Left colon (tissue), 2 donors: ENCODE results near the gene ZBTB49. TPM values are rescaled to one million over a fixed set of nuclear protein-coding genes. Genes with fewer than 3 reads are reported as not detected.

Experiments
- ATAC-seq: fragments of 200-7000 bp; cut with Tn5 transposase; one replicate; pipeline ENCODE4 v1.9.1; 2020; ENCODE audit warnings: mild to moderate bottlenecking, moderate library complexity
- DNase-seq, 2 donors: peaks; one replicate each; pipeline ENCODE4 v3.0.0-alpha.2; 2020
- intact Hi-C, 2 donors: fragments of 100-400 bp; cut with DNase I in 1 of 2; cut with micrococcal nuclease in 1 of 2; formaldehyde crosslinking; loops; one replicate each; pipeline versions ENCODE4 v1.11.2 to v1.14.0; 2022; cut with DNase I, micrococcal nuclease
- total RNA-seq, 2 donors: library from RNA; stranded (reverse); fragmentation: NEBNext Ultra II Directional; extraction: Animal tissue kit (Norgen Biotek cat#: 25700); gene quantifications; one replicate each; pipeline ENCODE4 v1.2.1, GENCODE V29; 2021
- donor health status: DM: no; HTN: no; CAD: no.
- donor health status: DM: yes; HTN: yes; CAD: no.

Gene ZBTB49
- total RNA-seq, 2 donors from 2014 or later: 3.8 to 5.5 TPM

- DNase-seq (no peak), ATAC-seq (no peak)
- intact Hi-C loops: no loop called here
Observed at GRCh38 chr4:4320951-4321714, 31.1 kb downstream of the ZBTB49 start.

- DNase-seq: no peak
- intact Hi-C loops: no loop called here
- ATAC-seq: no peak
Observed at GRCh38 chr4:4321951-4322688, 32.1 kb downstream of the ZBTB49 start.

GRCh38 chr4:4323705-4324534, 33.9 kb downstream of the ZBTB49 start:
- DNase-seq: no peak
- no peak for ATAC-seq
- intact Hi-C loops: no loop called here

GRCh38 chr4:4325321-4325720, 35.3 kb downstream of the ZBTB49 start:
- DNase-seq: no peak
- no peak for ATAC-seq
- intact Hi-C loops: no loop called here

GRCh38 chr4:4326166-4326565, 36.1 kb downstream of the ZBTB49 start:
- DNase-seq: no peak
- intact Hi-C loops: no loop called here
- no peak for ATAC-seq

GRCh38 chr4:4327652-4328121, 37.6 kb downstream of the ZBTB49 start:
- DNase-seq (no peak), ATAC-seq (no peak)
- intact Hi-C loops: no loop called here

- no peak for ATAC-seq
- no peak for DNase-seq
- intact Hi-C loops: no loop called here
Observed at GRCh38 chr4:4328206-4328605, 38.2 kb downstream of the ZBTB49 start.

- DNase-seq (no peak), ATAC-seq (no peak)
- intact Hi-C loops: no loop called here
Observed at GRCh38 chr4:4328840-4329239, 38.8 kb downstream of the ZBTB49 start.

GRCh38 chr4:4329496-4329895, 39.4 kb downstream of the ZBTB49 start:
- no peak for ATAC-seq
- intact Hi-C loops: no loop called here
- DNase-seq: no peak

- intact Hi-C loops: no loop called here
- DNase-seq (no peak), ATAC-seq (no peak)
Observed at GRCh38 chr4:4330794-4331193, 40.7 kb downstream of the ZBTB49 start.

- DNase-seq (no peak), ATAC-seq (no peak)
- intact Hi-C loops: no loop called here
Observed at GRCh38 chr4:4332529-4332928, 42.5 kb downstream of the ZBTB49 start.

- no peak for ATAC-seq
- intact Hi-C loops: no loop called here
- DNase-seq: no peak
Observed at GRCh38 chr4:4333265-4333706, 43.2 kb downstream of the ZBTB49 start.

GRCh38 chr4:4334798-4335520, 44.9 kb downstream of the ZBTB49 start:
- ATAC-seq (peak; percentile 84), DNase-seq (peak; percentile 48 to 79)
- intact Hi-C loops: no loop called here

GRCh38 chr4:4338210-4339001, 48.4 kb downstream of the ZBTB49 start:
- no peak for ATAC-seq

GRCh38 chr4:4339504-4340085, 49.5 kb downstream of the ZBTB49 start:
- intact Hi-C loops: no loop called here
- DNase-seq: no peak
- no peak for ATAC-seq

More at GRCh38 chr4:4338210-4339001, 48.4 kb downstream of the ZBTB49 start:
- intact Hi-C loops: no loop called here
- DNase-seq: no peak

- ATAC-seq (no peak), DNase-seq (no peak)
- intact Hi-C loops: no loop called here
Observed at GRCh38 chr4:4341861-4342650, 52.0 kb downstream of the ZBTB49 start.

GRCh38 chr4:4343038-4343437, 53.0 kb downstream of the ZBTB49 start:
- DNase-seq: no peak
- ATAC-seq: no peak
- intact Hi-C loops: no loop called here
